Middle frontal gyrus (tissue), 1 donor: ENCODE measurements around the gene EBPL.
A peak's percentile ranks its signal among the peaks of the same experiment; 100 is the strongest.
"Not testable (repeated sequence)": the region's sequence is repeated elsewhere in the genome, so short reads cannot be mapped to it uniquely, and the experiment has no call there.

Experiments
- DNase-seq: peaks from one replicate; pipeline ENCODE4 v3.0.0-alpha.2; 2015; ENCODE audit warnings: low spot score; ENCODE audit errors: extremely low spot score

EBPL gene

GRCh38 chr13:49690995-49691784, at the start of gene EBPL:
TSS of gene EBPL (minus strand) at chr13:49691486. CDS start at chr13:49691424, 62 bp downstream.
- peak; percentile 73 for DNase-seq

- DNase-seq: no peak
Measured at GRCh38 chr13:49740870-49741269, 49.6 kb upstream of the EBPL start.

GRCh38 chr13:49739498-49740187, 48.4 kb upstream of the EBPL start:
- no peak for DNase-seq

DNA sequence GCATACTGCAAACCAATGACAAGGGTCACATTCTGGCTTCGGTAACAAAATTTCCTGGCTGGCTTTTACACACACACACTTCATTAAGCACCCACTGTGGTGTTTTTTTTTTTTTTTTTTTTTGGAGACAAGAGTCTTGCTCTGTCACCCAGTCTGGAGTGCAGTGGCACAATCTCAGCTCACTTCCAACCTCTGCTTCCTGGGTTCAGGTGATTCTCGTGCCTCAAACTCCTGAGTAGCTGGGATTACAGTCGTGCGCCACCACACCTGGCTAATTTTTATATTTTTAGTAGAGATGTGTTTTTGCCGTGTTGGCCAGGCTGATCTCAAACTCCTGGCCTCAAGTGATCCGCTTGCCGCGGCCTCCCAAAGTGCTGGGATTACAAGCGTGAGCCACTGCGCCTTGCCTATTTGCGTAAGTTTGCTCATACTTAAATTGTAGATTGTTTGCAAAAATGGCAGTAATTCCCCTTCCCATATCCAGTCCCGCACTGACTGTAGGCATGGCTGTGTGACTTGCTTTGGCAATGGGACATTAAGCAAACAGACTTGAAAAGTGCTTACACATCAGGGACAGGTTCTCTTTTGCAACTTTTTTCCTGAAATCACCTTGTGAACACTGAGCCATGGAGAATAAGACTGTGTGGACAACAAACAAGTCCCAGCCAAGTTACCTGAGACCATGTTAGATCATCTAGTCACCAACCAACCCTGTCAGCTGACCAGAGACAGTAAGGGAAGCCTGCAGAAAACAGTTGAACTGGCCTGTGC, 42.1 kb upstream of the EBPL start:
- DNase-seq: no peak

GRCh38 chr13:49731766-49732165, 40.5 kb upstream of the EBPL start:
- DNase-seq: no peak

DNA sequence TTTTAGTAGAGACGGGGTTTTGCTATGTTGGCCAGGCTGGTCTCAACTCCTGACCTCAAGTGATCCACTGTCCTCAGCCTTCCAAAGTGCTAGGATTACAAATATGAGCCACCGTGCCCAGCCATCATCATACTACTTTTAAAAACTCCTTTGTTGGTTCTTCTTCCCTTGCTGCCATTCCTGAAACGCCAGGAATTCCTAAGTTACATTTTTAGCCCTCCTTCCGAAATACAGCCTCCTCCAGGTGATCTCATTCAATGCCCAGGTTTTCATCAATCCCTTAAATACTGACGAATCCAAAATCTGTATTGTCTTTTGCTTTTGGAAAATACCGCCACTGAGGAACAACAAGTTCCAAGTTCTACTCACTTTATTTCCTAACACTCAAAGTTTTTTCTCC, 25.3 kb upstream of the EBPL start:
- DNase-seq: no peak

DNA sequence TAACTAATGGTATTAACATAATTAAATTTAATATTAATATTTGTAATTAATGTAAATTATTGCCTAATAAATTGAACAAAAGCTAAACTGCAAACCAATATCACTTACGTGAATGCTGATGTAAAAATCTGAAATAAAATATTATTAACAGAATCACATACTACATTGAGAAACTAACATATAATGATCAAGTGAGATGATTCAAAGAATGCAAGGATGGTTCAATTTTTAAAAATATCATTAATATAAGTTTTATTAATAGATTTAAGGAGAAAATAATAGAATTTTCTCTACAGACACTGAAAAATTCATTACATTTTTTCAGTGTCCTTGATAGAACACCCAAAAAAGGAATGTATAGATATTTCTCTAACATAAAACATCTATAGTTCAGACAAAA, 23.5 kb upstream of the EBPL start:
- no peak for DNase-seq

- DNase-seq: no peak
Measured at GRCh38 chr13:49711218-49711863, 20.1 kb upstream of the EBPL start.

GRCh38 chr13:49704264-49704663, 13.0 kb upstream of the EBPL start:
- not testable (repeated sequence) for DNase-seq

- no peak for DNase-seq
Measured at GRCh38 chr13:49701491-49701890, 10.2 kb upstream of the EBPL start.

DNA sequence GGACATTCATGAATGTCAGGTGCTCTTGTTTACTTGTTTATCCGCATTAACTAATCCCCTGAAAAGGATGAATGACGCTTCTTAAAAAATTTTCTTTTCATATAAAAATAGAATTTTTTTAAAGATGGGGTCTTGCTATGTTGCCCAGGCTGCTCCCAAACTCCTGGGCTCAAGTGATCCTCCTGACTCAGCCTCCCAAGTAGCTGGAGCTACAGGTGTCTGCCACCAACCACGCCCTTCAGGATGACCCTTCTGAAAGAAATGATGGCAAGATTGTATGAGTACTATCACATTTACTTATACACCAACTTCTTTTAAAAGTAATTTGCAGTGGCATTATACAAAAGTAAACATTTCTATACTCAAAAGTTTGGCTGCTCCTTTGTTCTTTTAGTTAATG, 6.2 kb upstream of the EBPL start:
- no peak for DNase-seq

GRCh38 chr13:49694446-49694845, 3.2 kb upstream of the EBPL start:
- no peak for DNase-seq

DNA sequence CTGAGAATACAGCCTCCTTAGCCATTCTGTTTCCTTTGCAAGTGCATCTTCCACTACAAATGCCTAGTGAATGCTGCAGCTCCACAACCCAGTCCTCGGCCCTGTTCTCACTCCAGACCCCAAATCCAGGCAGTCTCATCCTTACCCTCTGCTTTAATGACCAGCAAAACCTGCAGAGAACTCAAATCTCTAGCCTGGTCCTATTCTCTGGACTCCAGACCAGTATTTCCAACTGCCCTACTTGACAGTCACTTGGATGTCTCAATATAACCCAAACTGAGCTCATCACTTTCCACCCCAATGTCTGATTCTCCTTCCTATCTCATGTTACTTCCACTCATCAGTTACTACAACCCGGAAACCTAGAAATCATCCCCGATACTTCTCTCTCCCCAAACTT, 2.6 kb upstream of the EBPL start:
- no peak for DNase-seq

DNA sequence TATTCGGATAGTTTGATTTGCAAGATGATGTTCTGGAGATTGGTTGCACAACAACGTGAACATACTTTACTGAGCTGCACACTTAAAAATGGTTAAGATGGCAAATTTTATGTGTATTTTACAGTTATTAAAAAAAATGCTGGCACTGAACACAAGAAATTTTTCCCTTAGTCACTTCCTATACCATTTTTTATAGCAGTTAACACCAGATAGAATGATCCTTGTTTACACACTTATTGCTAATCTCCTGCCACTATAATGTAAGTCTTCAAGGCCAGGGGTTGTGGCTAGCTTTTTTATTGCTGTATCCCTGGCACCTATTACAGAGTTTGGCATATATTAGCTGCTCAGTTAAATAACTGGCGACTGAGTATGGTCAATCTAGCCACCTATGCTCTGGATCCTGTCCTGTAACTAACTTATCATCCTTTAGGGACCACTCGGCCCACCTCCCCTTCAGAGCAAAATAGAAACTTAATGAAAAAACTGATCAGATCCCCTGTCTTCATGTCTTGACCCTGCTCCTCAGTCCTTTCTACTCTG, 2.0 kb upstream of the EBPL start:
- DNase-seq: no peak

GRCh38 chr13:49690133-49690994, 922 bp downstream of the EBPL start:
- DNase-seq: no peak

DNA sequence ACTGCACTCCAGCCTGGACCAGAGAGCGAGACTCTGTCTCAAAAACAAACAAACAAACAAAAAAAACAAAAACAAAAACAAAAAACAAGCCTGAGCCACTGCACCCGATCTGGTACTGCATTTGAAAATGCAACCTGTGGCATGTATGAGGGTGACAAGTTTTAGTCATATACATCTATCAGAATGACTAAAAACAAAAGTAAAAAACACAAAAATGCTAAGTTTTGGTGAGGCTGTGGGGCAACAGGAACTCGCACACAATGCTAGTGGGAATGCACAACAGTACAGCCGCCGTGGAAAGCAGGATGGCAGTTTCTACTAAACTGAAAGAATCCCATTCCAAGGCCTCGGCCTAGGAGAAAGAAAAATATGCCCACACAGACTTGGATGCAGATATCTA, 7.8 kb downstream of the EBPL start:
- no peak for DNase-seq

- no peak for DNase-seq
Measured at GRCh38 chr13:49681842-49682435, 9.3 kb downstream of the EBPL start.

DNA sequence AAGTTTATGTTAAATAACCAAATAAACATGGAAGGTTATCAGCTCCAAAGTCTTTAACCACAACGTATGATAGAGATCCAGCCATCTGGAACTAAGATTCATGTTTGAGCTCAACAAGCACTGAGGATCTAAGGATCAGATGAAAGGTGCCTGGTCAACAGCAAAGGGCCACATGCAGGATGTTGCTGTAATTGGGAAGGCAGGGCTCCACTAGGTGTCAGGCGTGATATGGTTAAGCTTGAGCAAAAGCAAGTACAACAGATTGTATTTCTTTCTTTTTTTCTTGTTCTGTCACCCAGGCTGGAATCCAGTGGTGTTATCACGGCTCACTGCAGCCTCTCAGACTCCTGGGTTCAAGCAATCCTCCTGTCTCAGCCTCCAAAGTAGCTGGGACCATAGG, 12.0 kb downstream of the EBPL start:
- no peak for DNase-seq

- DNase-seq: no peak
Measured at GRCh38 chr13:49678191-49678914, 12.9 kb downstream of the EBPL start.
